ENCODE measurements around the gene RNF7. TPM values are rescaled to one million over a fixed set of nuclear protein-coding genes. Genes with fewer than 3 reads are reported as not detected.

Gene RNF7
- total RNA-seq, 2 experiments from 2014 or later, result 48.6 to 51.4 TPM

DNA sequence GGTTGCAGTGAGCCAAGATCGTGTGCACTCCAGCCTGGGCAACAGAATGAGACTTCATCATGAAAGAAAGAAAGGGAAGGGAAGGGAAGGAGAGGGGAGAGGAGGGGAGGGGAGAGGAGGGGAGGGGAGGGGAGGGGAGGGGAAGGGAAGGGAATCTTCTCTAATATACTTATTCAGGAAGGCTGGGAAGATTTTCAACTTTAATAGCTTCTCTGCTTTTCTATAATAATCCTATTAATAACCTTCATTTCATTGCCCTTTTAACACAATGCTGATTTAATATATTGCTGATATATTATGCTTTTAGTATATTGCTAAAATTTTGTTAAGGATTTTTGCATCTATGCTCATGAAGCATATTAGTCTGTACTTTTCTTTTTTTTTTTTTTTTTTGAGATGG is 23.4 kb upstream of the RNF7 start:
- ChIA-PET CTCF (interaction anchor here (0.6 to 0.7 kb wide), 3 partner anchors 71 to 969 kb away, joined by 3 to 4 read pairs (median 4); no protein-coding TSS in a partner anchor), POLR2A (no interaction called here)

DNA sequence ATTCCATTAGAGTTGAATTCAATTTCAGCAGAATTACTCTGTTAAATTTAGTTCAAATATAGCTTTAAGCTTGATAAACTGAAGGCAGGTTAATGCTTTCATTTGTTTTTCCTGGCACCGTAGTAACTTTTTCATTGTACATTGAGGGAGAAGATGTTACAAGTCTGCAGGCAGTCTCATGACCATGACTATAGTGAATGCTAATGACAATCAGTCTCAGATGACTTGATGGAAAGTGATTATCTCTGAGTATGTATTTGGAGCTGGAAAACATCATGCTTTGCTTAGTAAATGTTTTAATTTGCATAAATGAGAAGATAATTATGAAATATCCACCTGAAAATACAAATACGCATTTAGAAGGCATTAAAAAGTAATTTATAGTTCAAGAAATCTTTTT is 16.0 kb upstream of the RNF7 start:
- H3K36me3 Mint-ChIP-seq (ENCODE audit: low read depth), result no peaks in the 10 kb centered on the region
- no peaks in the 10 kb centered on the region for H3K4me1 Mint-ChIP-seq
- POLR2A ChIA-PET, result no interaction called here
- H3K27me3 Mint-ChIP-seq, result no peaks in the 10 kb centered on the region
- DNase-seq, result no peak
- H3K4me3 Mint-ChIP-seq, result no peak overlapping the region
- H3K27ac Mint-ChIP-seq, result no peak overlapping the region
- H3K9me3 Mint-ChIP-seq, result peaks cover under 1% of the 10 kb centered on the region
- CTCF ChIA-PET, result no interaction called here

More for the DNA sequence above, 23.4 kb upstream of the RNF7 start:
- H3K36me3 Mint-ChIP-seq (ENCODE audit: low read depth), result no peaks in the 10 kb centered on the region
- H3K4me1 Mint-ChIP-seq, result no peaks in the 10 kb centered on the region
- H3K9me3 Mint-ChIP-seq, result peaks cover 11% of the 10 kb centered on the region
- peaks cover 6% of the 10 kb centered on the region for H3K27me3 Mint-ChIP-seq
- DNase-seq, result no peak
- no peak overlapping the region for H3K4me3 Mint-ChIP-seq
- H3K27ac Mint-ChIP-seq, result no peak overlapping the region

DNA sequence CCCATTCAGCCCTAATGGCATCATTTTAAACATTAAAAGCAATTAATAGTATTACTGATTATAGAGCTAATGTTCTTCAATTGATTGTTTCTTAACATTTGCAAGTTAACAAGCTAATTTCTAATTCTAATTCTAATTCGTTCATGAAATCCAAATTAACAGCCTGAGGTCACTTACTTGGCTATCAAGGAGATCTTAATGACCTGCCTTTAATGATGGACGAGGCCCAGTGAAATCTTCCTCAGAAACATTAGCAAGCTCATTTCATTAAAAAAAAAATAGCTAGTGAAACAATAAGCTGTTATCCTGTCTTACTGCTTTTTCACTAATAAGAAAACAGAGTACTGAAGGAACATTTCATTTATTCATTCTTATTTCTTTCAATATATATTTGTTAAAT is 15.4 kb upstream of the RNF7 start:
- no peak for DNase-seq
- Mint-ChIP-seq H3K4me3 (no peak overlapping the region), H3K4me1 (no peaks in the 10 kb centered on the region), H3K9me3 (no peaks in the 10 kb centered on the region), H3K27me3 (no peaks in the 10 kb centered on the region), H3K27ac (no peak overlapping the region), H3K36me3 (ENCODE audit: low read depth) (no peaks in the 10 kb centered on the region)
- ChIA-PET CTCF (interaction anchor here (0.6 kb wide), 1 partner anchor 58 kb away, joined by 3 read pairs; no protein-coding TSS in a partner anchor), POLR2A (no interaction called here)

DNA sequence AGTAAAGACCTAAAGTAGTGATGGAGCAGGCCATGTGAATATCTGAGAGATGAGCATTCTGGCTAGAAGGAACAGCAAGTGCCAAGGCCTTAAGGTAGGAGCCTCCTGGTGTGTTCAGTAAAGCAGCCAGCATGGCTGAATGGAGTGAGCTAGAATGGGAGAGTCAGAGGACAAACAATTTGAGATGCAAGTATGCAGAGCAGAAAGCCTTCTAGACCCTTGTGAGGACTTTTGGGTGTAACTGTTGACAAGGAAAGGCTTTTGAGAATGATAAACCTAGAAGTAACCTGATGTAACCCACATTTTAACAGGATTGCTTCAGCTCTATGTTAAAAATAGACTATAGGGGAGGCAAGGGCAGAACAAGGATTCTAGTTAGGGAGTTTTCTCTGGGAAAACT is 14.8 kb upstream of the RNF7 start:
- no peak for DNase-seq
- H3K27ac Mint-ChIP-seq, result no peak overlapping the region
- ChIA-PET CTCF (interaction anchor here (0.6 kb wide), 1 partner anchor 58 kb away, joined by 3 read pairs; no protein-coding TSS in a partner anchor), POLR2A (no interaction called here)
- peaks cover 3% of the 10 kb centered on the region for H3K27me3 Mint-ChIP-seq
- no peaks in the 10 kb centered on the region for H3K36me3 Mint-ChIP-seq (ENCODE audit: low read depth)
- no peak overlapping the region for H3K4me3 Mint-ChIP-seq
- H3K9me3 Mint-ChIP-seq, result no peaks in the 10 kb centered on the region
- no peaks in the 10 kb centered on the region for H3K4me1 Mint-ChIP-seq

DNA sequence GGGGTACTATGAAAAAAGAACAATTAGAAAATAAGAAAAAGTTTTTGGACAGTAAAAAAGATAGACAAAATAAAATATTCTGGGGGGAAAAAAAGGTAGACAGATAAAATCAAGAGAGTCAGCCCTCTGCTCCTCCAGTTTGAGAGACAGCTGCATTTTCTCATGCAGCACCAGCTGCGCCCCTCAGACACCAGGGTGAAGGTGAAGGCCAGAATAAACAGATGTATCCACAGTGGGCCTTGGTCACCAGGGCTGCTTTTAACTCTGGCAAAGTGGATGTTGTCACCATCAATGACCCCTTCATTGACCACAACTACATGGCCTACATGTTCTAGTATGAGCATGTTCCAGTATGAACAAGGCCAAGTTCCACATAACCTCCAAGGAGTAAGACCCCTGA is 13.9 kb upstream of the RNF7 start:
- ChIA-PET POLR2A (no interaction called here), CTCF (interaction anchor here (0.6 kb wide), 2 partner anchors 55 to 410 kb away, joined by 3 read pairs; no protein-coding TSS in a partner anchor)
- no peaks in the 10 kb centered on the region for H3K9me3 Mint-ChIP-seq

DNA sequence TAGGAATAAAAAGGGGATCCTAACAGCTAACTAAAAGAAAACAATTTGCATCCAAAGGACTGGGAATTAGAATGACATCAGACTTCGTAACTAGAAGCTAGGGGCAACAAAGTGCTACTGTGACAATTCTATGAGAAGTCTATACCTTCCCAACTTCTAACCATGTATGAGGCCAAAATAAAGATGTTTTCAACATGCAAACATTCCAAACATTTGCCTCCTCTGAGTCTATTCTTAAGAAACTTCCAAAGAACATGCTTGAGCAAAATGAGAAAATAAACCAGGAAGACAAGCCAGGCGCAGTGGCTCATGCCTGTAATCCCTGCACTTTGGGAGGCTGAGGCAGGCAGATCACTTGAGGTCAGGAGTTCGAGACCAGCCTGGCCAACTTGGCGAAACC is 13.1 kb upstream of the RNF7 start:
- Mint-ChIP-seq H3K36me3 (ENCODE audit: low read depth) (no peaks in the 10 kb centered on the region), H3K4me3 (no peak overlapping the region), H3K4me1 (no peaks in the 10 kb centered on the region), H3K9me3 (no peaks in the 10 kb centered on the region), H3K27ac (no peak overlapping the region), H3K27me3 (peaks cover 3% of the 10 kb centered on the region)
- no peak for DNase-seq
- ChIA-PET CTCF (no interaction called here), POLR2A (no interaction called here)

More for the DNA sequence above, 13.9 kb upstream of the RNF7 start:
- H3K4me1 Mint-ChIP-seq, result no peaks in the 10 kb centered on the region
- H3K27me3 Mint-ChIP-seq, result peaks cover 3% of the 10 kb centered on the region
- no peak overlapping the region for H3K27ac Mint-ChIP-seq
- no peak for DNase-seq
- H3K4me3 Mint-ChIP-seq, result no peak overlapping the region
- H3K36me3 Mint-ChIP-seq (ENCODE audit: low read depth), result no peaks in the 10 kb centered on the region

DNA sequence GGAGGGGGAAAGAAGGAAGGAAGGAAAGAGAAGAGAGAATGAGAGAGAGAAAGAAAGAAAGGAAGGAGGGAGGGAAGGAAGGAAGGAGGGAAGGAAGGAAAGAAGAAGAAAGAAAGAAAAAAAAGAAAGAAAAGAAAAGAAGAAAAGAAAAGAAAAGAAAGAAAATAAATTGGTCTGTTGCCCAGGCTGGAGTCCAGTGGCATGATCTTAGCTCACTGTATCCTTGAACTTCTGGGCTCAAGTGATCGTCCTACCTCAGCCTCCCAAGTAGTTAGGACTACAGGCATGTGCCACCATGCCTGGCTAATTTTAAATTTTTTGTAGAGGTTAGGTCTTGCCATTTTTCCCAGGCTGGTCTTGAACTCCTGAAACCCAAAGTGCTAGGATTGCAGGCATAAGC is 11.6 kb upstream of the RNF7 start:
- Mint-ChIP-seq H3K4me3 (no peak overlapping the region), H3K9me3 (no peaks in the 10 kb centered on the region), H3K36me3 (ENCODE audit: low read depth) (no peaks in the 10 kb centered on the region), H3K27me3 (peaks cover 3% of the 10 kb centered on the region), H3K4me1 (no peaks in the 10 kb centered on the region), H3K27ac (no peak overlapping the region)
- ChIA-PET POLR2A (no interaction called here), CTCF (interaction anchor here (0.6 kb wide), 1 partner anchor 42 kb away, joined by 4 read pairs; no protein-coding TSS in a partner anchor)
- DNase-seq, result no peak

DNA sequence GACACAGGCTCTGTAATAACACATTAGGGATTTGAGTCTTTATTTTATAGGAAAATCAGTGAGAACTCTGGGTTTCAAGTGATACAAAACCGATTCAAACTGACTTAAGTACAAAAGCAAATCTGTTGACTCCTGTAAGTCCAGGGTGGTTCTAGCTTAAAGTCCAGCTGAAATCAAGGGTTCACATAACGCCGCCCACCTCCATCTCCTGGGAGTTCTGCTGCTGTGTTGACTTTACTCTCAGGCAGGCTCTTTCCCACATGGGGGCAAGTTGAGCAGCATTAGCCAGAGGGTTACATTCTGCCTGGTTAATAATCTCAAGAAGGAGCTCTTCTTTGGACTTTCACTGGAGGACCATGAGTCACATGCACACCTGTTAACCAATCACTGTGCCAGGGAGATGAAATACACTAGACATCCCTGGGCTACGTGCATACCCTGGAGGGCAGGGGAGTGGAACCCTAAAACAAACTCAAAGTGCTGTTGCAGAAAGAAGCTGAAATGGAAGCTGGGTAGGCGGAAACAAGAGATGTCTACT is 9.7 kb upstream of the RNF7 start:
- Mint-ChIP-seq H3K4me1 (no peaks in the 10 kb centered on the region), H3K27ac (no peak overlapping the region), H3K9me3 (no peaks in the 10 kb centered on the region), H3K27me3 (peaks cover 4% of the 10 kb centered on the region), H3K4me3 (no peak overlapping the region), H3K36me3 (ENCODE audit: low read depth) (no peaks in the 10 kb centered on the region)
- ChIA-PET CTCF (interaction anchor here (0.7 to 1.2 kb wide), 3 partner anchors 8 to 623 kb away, joined by 3 to 4 read pairs (median 3); no protein-coding TSS in a partner anchor), POLR2A (no interaction called here)
- DNase-seq, result no peak

DNA sequence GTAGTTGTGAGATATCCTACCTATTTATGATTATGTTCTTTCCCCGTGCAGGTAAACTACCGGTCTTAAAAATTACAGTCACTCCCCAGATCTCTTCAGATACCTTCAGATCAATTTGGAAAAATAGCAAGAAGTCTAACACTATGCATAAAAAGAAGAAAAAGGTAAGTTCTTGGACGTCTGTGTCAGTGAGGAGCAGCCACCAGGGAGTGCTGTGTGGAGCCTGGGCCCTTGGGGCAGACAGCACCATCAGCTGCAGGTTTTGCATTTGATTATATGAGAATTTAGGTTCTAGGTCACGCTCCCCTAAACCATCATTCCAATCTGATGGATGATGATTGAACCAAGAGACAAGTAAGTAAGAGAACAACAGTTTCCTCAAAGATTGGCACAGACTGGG is 8.9 kb upstream of the RNF7 start:
- no peak overlapping the region for H3K4me3 Mint-ChIP-seq
- CTCF ChIA-PET, result interaction anchor here (0.7 to 1.2 kb wide), 2 partner anchors 8 to 119 kb away, joined by 3 to 4 read pairs; no protein-coding TSS in a partner anchor
- H3K27ac Mint-ChIP-seq, result no peak overlapping the region
- DNase-seq, result no peak
- H3K4me1 Mint-ChIP-seq, result no peaks in the 10 kb centered on the region
- peaks cover 4% of the 10 kb centered on the region for H3K27me3 Mint-ChIP-seq
- H3K9me3 Mint-ChIP-seq, result no peaks in the 10 kb centered on the region
- POLR2A ChIA-PET, result no interaction called here
- H3K36me3 Mint-ChIP-seq (ENCODE audit: low read depth), result no peaks in the 10 kb centered on the region

DNA sequence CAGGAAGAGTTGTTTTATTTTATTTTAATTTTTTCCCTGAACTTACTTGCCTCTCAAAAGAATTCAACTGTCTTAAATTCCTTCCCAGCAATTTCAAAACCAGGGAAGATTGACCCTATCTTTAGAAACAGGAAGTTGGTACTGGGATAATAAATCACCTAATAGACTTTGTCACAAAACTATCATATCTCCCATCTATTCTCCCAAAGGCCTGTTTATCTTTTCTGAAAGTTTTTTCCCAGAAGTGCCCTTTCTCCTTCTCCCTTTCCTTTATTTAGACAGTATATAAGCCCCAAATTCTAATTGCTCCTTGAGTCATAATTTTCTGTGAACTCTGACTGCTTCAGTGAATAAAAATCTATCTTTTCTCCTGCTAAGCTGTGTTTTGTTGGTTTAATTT is 2.9 kb upstream of the RNF7 start:
- POLR2A ChIA-PET, result no interaction called here

DNA sequence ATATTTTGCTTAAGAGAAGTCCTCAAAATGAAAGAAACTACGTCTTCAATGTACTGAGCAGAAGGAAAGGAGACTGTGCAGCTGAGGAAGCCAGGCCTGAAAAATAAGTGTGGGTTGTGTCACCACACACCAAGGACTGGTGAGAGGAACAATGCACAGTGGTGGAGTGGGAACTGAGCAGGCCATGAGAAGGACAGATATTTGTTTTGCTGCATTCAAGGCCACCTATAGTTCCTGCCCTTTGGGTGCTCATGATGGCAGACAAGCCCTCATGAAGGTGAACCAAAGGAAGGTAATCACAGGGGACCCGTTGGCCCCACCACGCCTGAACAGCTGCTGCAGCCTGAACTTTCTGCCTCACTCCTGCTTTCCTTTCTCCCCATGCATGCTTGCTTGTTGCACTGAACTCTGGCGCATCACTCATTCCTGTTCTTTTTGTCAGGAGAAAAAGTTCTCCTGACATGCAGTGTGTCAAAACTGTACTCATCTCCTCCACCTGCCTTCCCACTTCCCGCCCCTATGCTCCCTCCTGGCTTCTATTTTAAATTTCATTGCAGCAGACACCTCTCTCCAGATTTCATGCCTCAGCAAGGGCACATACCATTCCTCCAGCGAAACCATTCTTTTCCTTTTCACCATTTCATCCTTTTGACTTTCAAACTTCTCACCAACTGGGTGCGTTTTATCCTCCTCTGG is 2.2 kb upstream of the RNF7 start:
- DNase-seq, result no peak
- Mint-ChIP-seq H3K36me3 (ENCODE audit: low read depth) (peaks cover 6% of the 10 kb centered on the region), H3K27me3 (peaks cover 1% of the 10 kb centered on the region), H3K9me3 (no peaks in the 10 kb centered on the region), H3K4me3 (no peak overlapping the region), H3K27ac (no peak overlapping the region), H3K4me1 (peaks cover 28% of the 10 kb centered on the region)
- CTCF ChIA-PET, result no interaction called here
- POLR2A ChIA-PET, result no interaction called here

More for the DNA sequence above, 2.9 kb upstream of the RNF7 start:
- no peak overlapping the region for H3K27ac Mint-ChIP-seq
- H3K9me3 Mint-ChIP-seq, result no peaks in the 10 kb centered on the region
- peaks cover 21% of the 10 kb centered on the region for H3K4me1 Mint-ChIP-seq
- peaks cover 3% of the 10 kb centered on the region for H3K36me3 Mint-ChIP-seq (ENCODE audit: low read depth)
- no peak for DNase-seq
- CTCF ChIA-PET, result interaction anchor here (0.6 to 1.1 kb wide), 2 partner anchors 34 to 192 kb away, joined by 3 read pairs; no protein-coding TSS in a partner anchor
- no peak overlapping the region for H3K4me3 Mint-ChIP-seq
- H3K27me3 Mint-ChIP-seq, result peaks cover 1% of the 10 kb centered on the region

DNA sequence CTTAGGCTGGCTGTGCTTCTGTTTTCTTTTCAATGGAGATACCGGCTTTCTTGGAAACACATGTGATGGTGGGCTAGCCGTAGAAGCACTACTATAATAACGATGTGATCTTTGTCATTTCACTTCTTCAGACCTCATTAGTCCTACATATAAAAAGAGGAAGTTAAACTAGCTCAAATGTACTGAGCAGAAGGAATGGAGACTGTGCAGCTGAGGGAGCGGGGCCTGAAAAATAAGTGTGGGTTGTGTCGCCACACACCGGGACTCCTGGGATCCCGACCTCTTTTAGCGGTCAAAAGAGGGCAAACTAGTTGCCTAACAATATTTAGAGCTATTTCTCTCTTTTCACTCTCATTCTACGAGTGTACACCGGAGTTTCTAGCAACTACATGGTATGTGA is 1.0 kb upstream of the RNF7 start:
- H3K27ac Mint-ChIP-seq, result peak overlapping the region; percentile 46

DNA sequence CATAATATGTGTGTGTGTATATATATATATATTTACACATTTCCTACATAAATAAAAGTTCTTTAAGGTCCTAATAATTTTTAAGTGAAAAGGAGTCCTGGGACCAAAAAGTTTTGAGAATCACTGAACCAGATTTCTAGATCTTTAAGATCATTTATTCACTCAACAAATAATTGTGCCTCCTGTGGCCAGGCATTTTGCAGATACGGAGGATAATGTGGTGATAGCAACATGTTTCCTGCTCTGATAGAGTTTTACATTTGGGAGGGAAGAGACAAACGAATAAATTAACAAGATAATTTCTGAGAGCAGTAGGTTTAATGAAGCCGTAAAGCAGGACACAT is 448 bp upstream of the RNF7 start:
- ChIA-PET POLR2A (interaction anchor here (0.6 kb wide), 1 partner anchor 179 kb away, joined by 7 read pairs; no protein-coding TSS in a partner anchor), CTCF (interaction anchor here (0.9 to 1.8 kb wide), 7 partner anchors 10 to 225 kb away, joined by 3 to 13 read pairs (median 4); partner anchors contain the start of gene GRK7)
- Mint-ChIP-seq H3K9me3 (no peaks in the 10 kb centered on the region), H3K4me3 (peak overlapping the region; percentile 96), H3K36me3 (ENCODE audit: low read depth) (peaks cover 9% of the 10 kb centered on the region), H3K27me3 (peaks cover 1% of the 10 kb centered on the region), H3K27ac (peak overlapping the region; percentile 91), H3K4me1 (peaks cover 39% of the 10 kb centered on the region)
- no peak for DNase-seq

More for the DNA sequence above, 1.0 kb upstream of the RNF7 start:
- DNase-seq, result no peak
- CTCF ChIA-PET, result interaction anchor here (1.0 to 1.1 kb wide), 2 partner anchors 8 to 176 kb away, joined by 3 to 4 read pairs; no protein-coding TSS in a partner anchor
- POLR2A ChIA-PET, result interaction anchor here (0.6 kb wide), 1 partner anchor 180 kb away, joined by 7 read pairs; no protein-coding TSS in a partner anchor
- Mint-ChIP-seq H3K9me3 (no peaks in the 10 kb centered on the region), H3K36me3 (ENCODE audit: low read depth) (peaks cover 7% of the 10 kb centered on the region), H3K27me3 (peaks cover 1% of the 10 kb centered on the region), H3K4me1 (peaks cover 37% of the 10 kb centered on the region), H3K4me3 (no peak overlapping the region)
